Nucleus accumbens (tissue), 56 donors: ENCODE results near the gene KRTAP12-4.
"Not testable (repeated sequence)": the region's sequence is repeated elsewhere in the genome, so short reads cannot be mapped to it uniquely, and the experiment has no call there.

Experiments used
- DNase-seq, 56 donors: peaks; one replicate each; lab custom pipeline; 2025; lab: John Stamatoyannopoulos, UW

The KRTAP12-4 gene

GRCh38 chr21:44613386-44614155 is 40.9 kb downstream of the KRTAP12-4 start:
- no peak for DNase-seq

- DNase-seq, result no peak
Measured at GRCh38 chr21:44612669-44613229, 41.7 kb downstream of the KRTAP12-4 start.

DNA sequence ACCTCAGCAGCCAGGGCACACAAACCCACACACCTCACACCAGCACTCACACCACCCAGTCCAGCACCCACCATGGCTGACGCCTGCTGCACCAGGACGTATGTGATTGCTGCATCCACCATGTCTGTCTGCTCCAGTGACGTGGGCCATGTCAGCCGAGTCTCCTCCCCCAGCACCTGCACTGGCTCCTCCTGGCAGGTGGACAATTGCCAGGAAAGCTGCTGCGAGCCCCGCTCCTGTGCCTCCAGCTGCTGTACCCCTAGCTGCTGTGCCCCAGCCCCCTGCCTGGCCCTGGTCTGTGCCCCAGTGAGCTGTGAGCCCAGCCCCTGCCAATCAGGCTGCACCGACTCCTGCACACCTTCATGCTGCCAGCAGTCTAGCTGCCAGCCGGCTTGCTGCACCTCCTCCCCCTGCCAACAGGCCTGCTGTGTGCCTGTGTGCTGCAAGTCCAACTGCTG is 42.4 kb downstream of the KRTAP12-4 start, which contains the start of gene KRTAP10-8:
Gene KRTAP10-8 (plus strand): TSS at position 51 of the 458 bp plus-strand sequence. CDS start 22 bp downstream, at position 73.
- no peak for DNase-seq

GRCh38 chr21:44611551-44611950 is 42.9 kb downstream of the KRTAP12-4 start:
- no peak for DNase-seq

DNA sequence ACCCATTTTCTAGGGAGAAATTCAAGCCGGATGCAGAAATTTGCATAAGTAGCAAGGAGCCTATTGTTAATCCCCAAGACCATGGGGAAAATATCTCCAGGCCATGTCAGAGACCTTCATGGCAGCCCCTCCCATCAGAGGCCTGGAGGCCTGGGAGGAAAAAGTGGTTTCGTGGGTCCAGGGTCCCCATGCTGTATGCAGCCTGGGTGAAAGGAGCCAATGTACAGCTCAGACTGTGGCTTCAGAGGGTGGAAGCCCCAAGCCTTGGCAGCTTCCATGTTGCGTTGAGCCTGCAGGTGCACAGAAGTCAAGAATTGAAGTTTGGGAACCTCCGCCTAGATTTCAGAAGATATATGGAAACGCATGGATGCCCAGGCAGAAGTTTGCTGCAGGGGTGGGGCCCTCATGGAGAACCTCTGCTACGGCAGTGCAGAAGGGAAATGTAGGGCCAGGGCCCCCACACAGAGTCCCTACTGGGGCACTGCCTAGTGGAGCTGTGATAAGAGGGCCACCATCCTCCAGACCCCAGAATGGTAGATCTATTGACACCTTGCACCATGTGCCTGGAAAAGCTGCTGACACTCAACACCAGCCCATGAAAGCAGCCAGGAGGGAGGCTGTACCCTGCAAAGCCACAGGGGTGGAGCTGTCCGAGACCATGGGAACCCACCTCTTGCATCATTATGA is 44.2 kb downstream of the KRTAP12-4 start:
- DNase-seq, result not testable (repeated sequence)

GRCh38 chr21:44609193-44609592 is 45.3 kb downstream of the KRTAP12-4 start:
- DNase-seq, result no peak

GRCh38 chr21:44606495-44606894 is 48.0 kb downstream of the KRTAP12-4 start:
- DNase-seq, result no peak
